Dermis microvascular lymphatic vessel endothelial cell (primary cell): ENCODE data around the gene ADRM1. TPM values are rescaled to one million over a fixed set of nuclear protein-coding genes. Genes with fewer than 3 reads are reported as not detected.
A peak's percentile ranks its signal among the peaks of the same experiment; 100 is the strongest.

Experiments used
- DNase-seq, 2 donors: peaks; one replicate each; pipeline versions ENCODE4 v3.0.0 to v3.0.0-alpha.2; 2010; ENCODE audit warnings: low read depth in 2 of 2
- total RNA-seq: library from RNA; depleted of rRNA; stranded (reverse); fragments of >200 nt; gene quantifications from 2 replicates; pipeline ENCODE4 v1.2.1, GENCODE V29; 2014

The ADRM1 gene
- total RNA-seq, 1 donor from 2014 or later, result 94.1 TPM

- no peak for DNase-seq
Measured at GRCh38 chr20:62297449-62298227, 5.2 kb upstream of the ADRM1 start.

DNA sequence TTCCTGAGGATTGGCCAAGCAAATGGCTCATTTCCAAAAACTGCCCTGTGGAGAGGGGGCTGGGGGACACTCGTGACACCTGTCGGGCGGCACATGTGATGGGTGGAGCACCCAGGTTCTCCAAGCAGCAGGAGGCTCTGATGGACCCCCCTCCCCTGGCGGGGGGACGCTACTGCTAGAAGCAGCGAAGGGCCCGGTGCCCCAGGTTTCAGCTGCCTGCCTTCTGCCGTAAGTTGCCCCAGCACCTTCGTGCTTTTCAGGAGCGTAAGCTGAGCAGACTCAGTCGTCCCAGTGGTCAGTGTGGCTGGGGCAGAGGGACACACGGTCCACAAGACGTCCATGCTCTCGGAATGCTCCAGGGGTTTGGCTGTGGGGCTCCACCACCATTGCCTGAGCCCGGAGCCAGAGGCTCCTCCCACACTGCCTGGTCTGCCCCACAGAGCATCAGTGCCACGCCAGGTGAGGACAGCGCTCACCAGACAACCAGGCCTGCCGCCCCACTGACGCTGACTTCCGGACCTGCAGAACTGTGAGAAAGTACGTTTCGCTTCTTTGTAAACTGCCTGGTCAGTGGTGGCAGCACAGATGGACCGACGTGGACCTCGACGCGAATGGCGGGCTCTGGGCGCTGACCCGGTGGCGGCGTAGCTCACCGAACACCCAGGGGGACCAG is 4.1 kb upstream of the ADRM1 start:
- no peak for DNase-seq

GRCh38 chr20:62299666-62300236 is 3.0 kb upstream of the ADRM1 start:
- no peak for DNase-seq

DNA sequence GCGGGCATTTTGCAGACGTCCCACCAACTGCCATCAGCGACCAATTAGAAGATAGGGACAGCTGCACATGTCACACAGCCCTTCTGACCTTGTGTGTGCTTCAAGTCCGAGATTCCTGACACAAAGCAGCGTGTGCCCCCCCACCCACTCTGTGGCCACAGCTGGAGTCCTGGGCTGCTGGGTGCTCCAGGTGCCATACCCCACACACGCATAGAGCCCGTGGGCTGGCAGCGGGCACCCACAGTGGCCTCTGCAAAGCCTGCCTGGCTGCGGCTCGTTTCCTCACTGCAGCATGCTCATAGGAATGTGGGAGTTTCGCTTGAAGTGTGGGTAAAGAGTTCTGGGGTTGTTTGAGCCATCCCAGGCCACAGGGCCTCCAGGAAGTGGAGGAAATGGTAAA is 2.5 kb upstream of the ADRM1 start:
- DNase-seq, result no peak

GRCh38 chr20:62301111-62301668 is 1.6 kb upstream of the ADRM1 start:
- no peak for DNase-seq

DNA sequence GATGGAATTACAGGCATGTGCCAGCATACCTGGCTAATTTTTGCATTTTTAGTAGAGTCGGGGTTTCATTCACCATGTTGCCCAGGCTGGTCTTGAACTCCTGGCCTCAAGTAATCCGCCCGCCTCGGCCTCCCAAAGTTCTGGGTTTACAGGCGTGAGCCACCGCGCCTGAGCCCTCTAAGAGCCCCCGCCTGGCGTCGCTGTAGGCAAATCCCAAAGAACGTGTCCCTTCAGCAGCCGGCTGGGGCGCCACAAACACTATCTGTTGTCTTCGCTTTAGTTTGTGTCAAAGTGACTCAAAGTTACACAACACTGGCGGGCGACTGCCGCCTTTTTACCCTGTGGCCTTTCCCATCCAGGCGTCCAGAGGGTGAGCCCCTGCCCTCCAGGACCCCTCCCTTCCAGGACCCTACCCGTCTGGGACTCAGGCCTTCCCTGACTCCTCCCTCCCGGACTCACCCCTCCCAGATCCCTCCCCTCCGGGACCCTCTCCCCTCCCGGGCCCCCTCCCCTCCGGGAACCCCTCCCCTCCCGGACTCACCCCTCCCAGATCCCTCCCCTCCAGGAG is 940 bp upstream of the ADRM1 start:
- peak; percentile 87 to 95 for DNase-seq

GRCh38 chr20:62303062-62303339 is 204 bp downstream of the ADRM1 start:
- no peak for DNase-seq

DNA sequence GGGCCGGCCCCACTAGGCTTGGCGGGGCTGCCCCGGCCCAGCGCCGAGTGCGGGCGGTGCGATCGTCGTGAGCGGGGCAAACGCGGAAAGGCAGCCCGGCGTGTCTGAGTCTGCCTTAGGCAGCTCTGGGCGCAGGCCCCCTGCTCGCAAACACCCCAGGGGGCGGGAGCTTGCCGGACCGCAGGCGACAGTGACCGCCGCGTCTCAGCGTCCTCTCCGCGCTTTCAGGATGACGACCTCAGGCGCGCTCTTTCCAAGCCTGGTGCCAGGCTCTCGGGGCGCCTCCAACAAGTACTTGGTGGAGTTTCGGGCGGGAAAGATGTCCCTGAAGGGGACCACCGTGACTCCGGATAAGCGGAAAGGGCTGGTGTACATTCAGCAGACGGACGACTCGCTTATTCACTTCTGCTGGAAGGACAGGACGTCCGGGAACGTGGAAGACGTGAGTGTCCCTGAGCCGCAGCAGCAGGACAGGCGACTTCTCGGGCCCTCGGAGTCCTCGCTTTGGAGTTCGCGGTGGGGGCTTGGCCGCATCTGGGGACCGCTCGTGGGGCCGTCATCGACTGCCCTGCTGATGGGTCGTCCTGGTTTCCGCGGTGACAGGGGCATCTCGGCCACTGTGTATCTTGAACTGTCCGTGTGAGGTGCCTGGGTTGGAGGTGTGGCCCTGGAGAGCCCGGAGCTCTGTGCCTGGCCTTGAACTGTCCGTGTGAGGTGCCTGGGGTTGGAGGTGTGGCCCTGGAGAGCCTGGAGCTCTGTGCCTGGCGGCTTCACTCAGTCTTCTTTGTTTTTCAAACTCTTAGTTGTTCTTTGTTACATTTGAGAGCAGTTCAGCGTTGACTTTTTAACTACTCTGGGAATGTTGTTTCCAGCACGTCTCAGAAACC is 786 bp downstream of the ADRM1 start:
- DNase-seq, result peak in 1 of 2 donors; percentile 41

DNA sequence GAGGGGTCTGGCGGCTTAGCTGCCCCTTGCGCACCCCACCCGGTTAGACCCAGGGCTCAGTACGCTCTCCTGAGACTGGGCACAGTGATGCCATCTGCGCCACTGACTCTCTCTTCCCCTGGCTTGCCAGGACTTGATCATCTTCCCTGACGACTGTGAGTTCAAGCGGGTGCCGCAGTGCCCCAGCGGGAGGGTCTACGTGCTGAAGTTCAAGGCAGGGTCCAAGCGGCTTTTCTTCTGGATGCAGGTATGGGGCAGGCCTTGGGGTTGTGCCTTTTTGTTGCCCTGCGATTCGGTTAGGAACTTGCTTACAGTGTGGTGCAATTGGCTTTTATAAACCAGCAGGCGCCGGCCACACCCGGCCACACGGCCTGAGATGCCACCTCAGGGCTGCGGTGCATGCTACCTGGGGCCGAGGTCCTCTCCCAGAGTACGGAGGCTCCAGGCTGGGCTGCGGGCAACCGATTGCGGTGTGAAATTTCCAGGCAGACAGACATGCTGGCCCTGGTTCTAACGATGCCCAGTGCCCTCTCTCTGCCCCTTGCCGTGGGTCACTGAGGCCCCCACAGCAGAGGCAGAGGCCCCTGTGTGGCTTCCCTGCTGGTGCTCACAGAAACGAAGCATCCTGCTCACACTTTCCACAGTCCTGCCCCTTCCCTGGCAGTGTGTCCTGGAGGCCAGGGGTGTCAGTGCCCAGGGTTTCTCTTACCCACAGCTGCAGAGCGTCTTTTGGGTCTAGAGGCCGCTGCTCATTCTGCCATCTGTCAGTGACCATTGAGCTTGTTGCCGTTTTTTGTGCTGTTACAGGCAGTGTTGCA is 1.7 kb downstream of the ADRM1 start:
- no peak for DNase-seq

DNA sequence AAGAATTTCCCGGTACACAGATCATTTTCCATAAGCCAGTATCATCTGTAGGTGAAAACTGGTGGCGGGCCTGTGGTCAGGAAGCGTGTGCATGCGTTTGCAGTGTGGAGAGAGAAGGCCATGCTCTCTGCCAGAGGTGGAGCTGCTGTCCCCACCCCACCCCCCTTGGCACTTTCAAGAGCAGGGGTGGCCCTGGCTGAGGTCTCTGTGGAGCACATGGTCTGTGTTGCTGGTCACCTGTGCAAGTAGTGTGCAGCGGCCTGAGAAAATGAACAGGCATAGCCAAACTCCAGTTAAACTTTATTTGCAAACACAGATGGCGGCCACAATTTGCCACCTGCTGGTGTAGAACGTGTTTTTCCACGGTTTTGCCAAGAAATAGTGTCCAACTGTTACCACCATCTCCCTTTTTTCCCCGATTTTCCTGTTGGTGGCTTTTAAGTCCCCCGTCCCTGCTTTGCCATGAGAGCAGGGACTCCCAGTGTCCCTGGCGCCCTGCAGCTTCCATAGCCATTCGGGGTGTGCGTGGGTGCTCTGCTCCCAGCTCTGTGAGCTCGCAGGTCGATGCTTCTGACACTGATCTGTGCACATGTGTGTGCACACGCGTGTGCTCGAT is 2.5 kb downstream of the ADRM1 start:
- peak in 1 of 2 donors; percentile 33 for DNase-seq

- DNase-seq, result no peak
Measured at GRCh38 chr20:62305765-62306413, 3.1 kb downstream of the ADRM1 start.

DNA sequence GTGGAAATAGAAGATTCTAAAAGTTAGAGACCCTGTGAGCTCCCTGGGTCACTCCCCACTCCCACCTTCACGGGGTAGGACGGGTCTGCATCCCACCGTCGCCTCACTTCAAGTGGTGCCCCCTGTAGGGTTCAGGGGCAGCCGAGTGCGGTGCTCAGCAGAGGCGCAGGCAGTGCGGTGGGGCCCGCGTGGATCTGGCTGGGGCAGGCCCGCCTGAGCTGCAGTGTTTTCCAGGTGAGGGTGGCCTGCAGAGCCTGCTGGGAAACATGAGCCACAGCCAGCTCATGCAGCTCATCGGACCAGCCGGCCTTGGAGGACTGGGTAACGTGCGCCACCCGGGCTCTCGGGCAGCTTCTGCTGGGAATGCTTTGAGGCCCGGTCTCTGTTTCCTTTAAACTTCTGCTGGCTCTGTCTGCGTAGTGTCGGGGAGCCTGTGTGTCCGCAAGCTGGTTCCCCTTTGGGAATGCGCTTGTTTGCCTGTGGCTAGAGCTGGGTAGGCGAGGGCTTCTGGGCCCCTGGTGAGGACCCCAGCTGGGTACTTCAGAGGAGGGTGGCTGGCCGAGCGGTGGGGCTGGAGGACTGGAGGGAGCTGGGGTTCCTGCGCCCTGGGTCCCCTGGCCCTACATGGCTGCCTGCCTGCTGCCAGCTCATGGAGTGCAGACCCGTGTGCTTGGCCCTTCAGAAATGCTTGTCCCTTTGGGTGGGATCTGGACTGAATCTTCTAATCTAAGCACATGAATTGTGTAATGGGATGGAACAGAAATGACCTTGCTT is 3.8 kb downstream of the ADRM1 start:
- no peak for DNase-seq

GRCh38 chr20:62307226-62308101 is 4.7 kb downstream of the ADRM1 start:
- no peak for DNase-seq

DNA sequence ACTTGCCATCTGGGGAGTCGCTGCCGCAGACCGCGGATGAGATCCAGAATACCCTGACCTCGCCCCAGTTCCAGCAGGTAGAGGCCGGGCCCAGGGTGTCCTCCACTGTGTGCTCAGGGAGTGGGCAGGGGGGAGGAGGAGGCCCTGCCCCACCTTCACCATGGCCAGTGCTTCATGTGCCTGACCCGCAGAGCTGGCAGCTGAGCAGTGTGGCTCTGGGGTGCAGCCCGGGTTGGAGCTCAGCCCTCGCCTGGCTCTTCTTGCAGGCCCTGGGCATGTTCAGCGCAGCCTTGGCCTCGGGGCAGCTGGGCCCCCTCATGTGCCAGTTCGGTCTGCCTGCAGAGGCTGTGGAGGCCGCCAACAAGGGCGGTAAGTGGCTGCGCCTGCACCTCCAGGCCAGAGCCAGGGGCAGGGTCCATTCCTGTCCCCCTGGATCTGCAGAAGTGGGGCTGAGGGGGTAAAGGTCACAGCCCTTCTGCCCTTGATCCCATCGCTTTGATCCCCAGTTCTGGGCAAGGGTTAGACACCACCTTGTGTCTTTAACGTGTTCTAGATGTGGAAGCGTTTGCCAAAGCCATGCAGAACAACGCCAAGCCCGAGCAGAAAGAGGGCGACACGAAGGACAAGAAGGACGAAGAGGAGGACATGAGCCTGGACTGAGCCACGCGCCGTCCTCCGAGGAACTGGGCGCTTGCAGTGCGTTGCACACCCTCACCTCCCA is 5.5 kb downstream of the ADRM1 start:
- DNase-seq, result no peak

GRCh38 chr20:62309198-62309944 is 6.6 kb downstream of the ADRM1 start:
- no peak for DNase-seq
